AG08395 (cell line): ENCODE measurements around the gene HARS1.
"Not testable (repeated sequence)": the region's sequence is repeated elsewhere in the genome, so short reads cannot be mapped to it uniquely, and the experiment has no call there.

Source experiments
- DNase-seq: peaks from one replicate; pipeline ENCODE4 v3.0.0; 2012; ENCODE audit warnings: mixed read lengths, low spot score

HARS1 gene, protein sequence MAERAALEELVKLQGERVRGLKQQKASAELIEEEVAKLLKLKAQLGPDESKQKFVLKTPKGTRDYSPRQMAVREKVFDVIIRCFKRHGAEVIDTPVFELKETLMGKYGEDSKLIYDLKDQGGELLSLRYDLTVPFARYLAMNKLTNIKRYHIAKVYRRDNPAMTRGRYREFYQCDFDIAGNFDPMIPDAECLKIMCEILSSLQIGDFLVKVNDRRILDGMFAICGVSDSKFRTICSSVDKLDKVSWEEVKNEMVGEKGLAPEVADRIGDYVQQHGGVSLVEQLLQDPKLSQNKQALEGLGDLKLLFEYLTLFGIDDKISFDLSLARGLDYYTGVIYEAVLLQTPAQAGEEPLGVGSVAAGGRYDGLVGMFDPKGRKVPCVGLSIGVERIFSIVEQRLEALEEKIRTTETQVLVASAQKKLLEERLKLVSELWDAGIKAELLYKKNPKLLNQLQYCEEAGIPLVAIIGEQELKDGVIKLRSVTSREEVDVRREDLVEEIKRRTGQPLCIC

DNA sequence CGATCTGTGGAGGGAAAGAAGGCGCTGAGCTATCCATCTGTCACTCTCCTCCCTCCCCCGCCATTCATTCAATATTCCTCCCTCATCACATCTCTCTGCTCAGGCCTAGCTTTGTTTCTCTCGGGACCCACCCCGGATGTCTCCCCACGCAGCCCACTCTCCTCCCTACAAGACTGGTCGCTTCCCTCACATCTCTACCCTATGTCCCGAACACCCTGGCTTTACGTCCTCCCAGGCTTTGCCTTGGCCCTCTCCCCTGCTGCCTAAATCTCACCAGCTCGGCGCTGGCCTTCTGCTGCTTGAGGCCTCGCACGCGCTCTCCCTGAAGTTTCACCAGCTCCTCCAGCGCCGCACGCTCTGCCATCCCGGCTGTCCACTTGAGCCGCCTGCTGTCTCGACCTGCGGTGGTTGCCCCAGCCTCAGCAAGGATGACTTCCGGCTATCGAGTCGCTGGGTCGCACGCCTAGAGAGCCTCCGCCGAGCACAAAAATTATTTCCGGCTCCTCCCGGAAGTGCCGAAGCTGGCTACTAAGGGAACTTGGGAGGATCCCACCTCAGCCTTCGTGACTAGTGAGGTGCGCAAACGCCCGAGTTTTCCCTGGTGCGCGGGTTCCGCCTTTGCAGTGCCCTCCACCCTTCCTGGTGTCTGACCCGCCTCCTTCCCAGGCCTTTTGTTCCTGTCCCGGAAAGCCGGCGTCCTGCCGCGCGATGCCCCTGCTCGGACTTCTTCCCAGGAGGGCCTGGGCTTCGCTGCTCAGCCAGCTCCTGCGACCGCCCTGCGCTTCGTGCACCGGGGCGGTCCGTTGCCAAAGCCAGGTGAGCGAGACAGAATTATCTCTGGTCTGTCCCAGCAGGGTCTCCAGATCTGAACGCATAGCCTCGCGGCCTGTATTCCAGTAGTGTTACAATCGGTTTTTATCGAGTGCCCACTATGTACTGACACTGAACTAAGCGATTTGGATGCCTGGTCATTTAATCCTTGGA is at the start of gene HARS1, which contains the start of gene HARS2:
Gene HARS1 (minus strand): TSS at position 430 of the 984 bp plus-strand sequence. CDS start 66 bp downstream, at position 364.
Gene HARS2 (plus strand): TSS at position 515 of the 984 bp plus-strand sequence. CDS start 194 bp downstream, at position 709.
- peak; percentile 97 for DNase-seq

DNA sequence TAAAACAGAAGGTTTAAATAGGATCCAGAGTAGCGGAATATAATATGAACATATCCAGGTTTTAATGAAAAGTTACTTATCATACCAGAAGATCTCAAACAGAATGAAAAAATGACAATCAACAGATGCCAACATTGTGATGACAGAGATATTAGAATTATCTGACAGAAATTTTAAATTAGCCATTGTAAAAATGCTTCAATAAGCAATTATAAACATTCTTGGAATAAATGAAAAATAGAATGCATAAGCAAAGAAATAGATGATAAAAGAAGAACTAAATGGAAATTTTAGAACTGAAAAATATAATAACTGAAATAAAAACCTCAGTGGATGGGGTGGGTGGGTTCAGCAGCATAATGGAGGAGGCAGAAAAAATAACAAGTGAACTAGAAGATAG is 46.3 kb upstream of the HARS1 start:
- no peak for DNase-seq

DNA sequence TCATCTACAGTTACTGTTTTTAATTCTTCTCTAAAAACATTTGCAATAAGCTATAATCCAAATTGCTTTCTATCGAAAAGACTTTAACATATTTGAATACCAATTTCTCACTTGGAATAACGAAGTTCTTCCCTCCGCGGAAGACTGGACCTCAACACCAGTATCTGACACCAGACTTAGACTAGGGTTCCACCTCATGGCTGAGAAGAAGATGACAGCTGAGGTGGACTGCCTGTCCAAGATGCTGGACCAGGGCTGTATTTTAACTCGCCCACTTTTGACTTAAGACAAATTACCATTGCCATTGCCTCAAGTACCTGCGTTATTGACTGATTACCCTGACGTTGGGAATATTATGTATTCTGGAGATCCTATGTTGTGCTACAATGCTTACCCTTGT is 43.2 kb upstream of the HARS1 start:
- DNase-seq, result peak; percentile 16

DNA sequence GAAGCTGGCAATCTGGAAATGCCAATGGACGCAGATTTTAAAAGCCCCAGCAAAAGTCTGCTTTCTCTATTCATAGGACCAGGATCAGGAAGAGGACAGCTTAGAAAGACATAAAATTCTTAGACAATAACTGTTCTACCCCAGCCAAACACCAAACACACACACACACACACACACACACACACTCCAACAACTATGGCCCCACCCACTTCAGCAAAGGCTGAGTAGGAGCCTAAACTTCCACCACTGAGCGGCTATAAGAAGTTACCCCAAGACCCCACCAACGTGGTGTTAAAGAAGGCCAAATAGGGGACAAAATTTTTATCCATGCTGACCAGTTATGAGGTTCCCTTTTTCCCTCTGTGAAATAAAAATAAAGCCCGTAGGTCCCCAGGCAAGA is 41.9 kb upstream of the HARS1 start:
- DNase-seq, result no peak

DNA sequence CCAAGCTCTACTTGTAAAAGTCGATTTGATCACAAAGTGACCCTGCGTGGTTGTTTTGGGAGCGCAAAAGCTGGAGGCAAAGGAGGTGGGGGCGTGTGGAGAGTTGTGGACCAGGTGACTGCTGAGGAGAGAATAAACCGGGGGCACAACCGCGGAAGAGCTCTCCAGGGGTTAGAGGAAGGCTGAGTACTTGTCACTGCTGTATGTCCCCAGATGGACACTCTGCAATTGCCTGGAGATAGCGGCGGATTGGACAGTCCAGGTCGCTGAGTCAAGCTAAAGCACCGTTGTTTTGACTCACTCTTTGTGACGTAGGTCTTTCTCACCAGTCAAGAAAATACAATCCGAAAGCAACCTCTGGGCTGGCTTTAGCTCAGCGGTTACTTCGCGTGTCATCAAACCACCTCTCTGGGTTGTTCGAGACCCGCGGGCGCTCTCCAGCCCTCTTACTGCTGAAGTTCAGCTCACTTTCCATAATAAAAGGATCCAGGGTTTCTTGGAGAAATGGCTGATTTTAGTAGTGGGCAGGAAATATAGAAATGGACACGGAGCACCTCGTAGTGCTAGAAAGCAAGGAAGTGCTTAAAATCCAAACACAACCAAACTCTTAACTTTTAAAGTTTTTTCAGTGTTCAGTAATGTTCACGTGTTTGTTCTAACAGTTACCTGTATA is 34.8 kb upstream of the HARS1 start:
- DNase-seq, result peak; percentile 84

DNA sequence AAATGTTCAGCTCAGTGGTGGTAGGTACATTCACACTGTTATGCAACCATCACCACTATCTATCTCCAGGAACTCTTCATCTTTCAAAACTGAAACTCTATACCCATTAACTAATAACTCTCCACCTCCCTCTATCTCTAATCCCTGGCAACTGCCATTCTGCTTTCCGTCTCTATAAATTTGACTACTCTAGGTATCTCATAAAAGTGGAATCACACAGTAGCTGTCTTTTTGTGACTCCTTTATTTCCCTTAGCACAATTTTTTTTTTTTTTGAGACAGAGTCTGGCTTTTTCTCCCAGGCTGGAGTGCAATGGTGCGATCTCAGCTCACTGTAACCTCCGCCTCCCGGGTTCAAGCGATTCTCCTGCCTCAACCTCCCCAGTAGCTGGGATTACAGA is 30.2 kb upstream of the HARS1 start:
- not testable (repeated sequence) for DNase-seq

DNA sequence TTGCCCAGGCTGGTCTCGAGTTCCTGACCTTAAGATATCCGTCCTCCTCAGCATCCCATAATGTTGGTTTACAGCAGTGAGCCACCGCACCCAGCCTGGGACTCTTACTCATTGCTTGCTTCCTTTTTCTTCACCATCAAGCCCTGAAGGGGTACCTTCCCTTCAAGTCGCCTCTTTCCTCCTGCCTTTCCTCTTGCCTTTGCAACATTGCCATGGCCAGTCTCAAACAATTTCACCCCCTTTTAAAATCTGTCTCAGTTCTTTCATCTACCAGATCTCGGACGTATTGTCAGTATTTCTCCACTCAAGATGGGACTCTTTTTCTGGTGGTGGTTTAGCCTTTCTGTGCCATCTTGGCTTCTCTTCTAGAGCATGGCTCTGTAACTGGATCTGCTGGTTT is 29.6 kb upstream of the HARS1 start:
- not testable (repeated sequence) for DNase-seq

DNA sequence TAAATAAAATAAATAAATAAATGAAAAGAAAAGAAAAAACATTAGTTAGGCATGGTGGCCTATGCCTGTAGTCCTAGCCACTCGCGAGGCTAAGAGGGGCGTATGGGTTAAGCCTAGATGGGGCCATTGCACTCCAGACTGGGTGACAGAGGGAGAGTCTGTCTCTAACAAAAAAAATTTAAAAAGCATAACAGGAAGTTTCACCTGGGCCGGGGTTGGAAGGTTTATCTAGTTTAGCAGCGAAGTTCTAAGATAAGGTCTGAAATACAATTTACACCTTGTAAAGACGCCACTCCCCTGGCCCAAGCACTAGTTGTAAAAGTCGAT is 27.1 kb upstream of the HARS1 start:
- DNase-seq, result no peak

DNA sequence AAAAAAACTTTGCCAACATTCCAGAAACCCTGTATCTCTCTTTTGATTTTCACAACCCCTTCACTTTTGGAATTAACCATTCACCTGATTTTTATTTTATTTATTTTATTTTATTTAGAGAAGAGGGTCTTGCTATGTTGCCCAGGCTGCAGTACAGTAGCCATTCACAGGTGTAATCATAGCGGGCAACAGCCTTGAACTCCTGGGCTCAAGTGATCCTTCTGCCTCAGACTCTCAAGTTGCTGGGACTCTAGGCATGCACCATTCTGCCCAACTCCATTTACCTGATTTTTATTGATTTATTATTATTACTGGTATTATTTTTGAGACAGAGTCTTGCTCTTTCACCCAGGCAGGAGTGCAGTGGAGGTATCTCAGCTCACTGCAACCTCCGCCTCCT is 25.1 kb upstream of the HARS1 start:
- not testable (repeated sequence) for DNase-seq

DNA sequence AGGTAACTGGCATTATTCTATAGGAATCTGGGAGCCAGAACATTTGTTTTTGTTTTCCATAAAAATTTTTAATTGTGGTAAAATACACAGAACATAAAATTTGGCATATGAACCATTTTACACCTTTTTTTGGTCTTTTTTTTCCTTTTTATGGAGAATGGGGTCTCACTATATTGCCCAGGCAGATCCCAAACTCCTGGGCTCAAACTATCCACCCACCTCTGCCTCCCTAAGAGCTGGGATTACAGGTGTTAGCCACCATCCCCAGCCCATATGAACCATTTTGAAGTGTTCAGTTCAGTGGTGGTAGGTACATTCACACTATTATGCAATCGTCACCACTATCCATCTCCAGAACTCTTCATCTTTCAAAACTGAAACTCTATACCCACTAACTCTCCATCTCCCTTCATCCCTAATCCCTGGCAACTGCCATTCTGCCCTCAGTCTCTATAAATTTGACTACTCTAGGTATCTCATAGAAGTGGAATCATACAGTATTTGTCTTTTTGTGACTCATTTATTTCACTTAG is 22.5 kb upstream of the HARS1 start:
- no peak for DNase-seq

DNA sequence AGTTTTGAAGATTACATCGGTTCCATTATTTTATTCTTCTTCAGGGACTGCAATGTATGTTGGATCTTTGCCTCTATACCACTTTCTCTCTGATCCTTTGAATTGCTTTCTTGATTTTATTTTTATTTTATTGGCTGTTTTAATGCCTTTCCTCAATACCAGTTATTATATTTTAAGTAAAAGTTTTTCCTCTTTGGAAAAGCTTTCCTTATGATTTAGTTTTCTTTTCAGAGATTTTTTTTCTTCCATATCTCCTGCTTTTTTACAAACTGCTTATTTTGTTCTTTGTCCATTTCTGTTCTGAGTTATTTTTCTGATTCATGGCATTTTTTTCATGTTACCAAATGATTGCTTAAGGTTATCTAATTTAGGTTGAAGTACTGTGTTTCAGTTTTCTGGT is 20.6 kb upstream of the HARS1 start:
- DNase-seq, result no peak

DNA sequence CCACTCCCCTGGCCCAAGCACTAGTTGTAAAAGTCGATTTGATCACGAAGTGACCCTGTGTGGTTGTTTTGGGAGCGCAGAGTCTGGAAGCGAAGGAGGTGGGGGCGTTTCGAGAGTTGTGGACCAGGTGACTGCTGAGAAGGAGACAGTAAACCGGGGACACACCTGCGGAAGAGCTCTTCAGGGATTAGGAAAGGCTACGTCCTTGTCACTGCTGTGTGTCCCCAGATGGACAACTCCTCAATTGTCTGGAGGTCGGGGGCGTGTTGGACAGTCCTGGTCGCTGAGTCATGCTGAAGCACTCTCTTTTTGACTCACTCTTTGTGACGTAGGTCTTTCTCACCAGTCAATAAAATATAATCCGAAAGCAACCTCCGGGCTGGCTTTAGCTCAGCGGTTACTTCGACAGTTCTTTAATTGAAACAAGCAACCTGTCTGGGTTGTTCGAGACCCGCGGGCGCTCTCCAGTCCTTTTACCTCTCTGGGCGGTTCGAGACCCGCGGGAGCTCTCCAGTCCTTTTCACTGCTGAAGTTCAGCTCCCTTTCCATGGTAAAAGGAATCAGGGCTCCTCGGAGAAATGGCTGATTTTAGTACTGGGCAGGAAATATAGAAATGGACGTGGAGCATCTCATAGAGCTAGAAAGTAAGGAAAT is 19.9 kb upstream of the HARS1 start:
- peak; percentile 93 for DNase-seq

DNA sequence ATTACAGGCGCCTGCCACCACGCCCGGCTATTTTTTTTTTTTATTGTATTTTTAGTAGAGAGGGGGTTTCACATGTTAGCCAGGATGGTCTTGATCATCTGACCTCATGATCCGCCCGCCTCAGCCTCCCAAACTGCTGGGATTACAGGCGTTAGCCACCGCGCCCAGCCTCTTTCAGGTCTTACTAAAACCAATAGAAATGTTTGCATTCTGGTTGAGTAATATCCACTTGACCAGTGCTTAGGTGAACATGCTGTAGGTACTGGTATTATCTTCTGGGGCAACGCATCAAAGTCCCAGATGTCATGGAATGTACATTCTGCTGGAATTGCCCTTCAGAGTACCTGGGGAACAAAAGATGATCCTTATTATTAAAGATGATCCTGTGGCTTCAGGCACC is 17.6 kb upstream of the HARS1 start:
- DNase-seq, result not testable (repeated sequence)

DNA sequence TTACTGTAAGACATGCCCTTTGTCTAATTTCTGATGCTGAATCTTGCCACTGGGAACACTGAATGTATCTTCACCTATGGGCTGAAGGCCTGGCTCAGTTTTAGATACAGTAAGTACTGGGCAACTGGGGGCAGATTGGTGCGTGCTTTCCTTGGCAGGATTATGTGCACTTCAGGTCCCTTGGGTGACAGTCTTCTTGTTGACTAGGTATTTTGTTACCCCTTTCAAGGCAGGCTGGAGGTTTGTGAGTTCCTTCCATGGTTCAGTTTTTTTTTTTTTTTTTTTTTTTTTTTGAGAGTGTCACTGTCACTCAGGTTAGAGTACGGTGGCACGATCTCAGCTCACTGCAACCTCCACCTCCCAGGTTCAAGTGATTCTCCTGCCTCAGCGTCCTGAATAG is 16.6 kb upstream of the HARS1 start:
- DNase-seq, result no peak

DNA sequence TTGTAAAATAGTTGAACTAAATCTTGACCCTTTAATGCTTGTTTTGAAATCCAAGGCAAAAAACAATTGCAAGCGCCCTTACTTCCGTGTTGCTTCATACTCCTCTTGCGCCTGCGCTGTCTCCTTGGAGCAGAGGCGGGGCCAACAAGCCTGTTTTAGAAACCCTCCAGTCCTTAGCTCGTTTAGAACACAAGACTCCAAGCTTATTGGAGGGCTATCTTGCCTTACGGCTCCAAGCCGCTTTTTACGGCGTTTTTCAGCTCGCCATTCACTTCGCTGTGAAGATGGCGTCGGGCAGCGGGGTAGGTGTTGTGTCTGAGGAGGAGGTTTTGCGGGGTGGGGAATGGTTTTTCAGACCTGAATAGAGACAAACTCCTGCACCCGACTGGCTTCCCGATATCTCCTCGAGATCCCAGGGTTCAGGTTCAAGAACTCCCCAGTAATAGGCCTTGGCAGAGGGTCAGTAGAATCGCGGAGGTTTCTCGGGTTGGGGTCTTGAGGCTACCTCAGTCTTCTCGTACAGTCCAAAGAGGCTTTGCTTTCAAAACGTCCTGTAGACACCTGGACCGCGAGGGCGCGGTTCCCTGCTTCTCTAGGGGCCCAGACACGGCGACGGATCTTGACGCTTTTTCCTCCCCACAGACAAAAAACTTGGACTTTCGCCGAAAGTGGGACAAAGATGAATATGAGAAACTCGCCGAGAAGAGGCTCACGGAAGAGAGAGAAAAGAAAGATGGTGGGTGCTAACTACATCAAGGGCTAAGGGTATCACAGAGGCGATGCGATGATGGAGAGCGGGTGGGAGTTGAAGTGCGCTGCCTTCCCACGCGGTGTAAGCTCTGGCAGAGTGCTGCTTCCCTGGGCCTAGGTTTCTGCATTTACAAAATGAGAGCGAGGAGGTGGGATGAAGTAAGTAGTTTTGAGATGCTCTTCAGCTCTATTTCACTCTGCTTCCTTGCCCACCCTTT is 9.3 kb upstream of the HARS1 start, which contains the start of gene ZMAT2:
Gene ZMAT2 (plus strand): TSS at position 271 of the 968 bp plus-strand sequence. CDS start 14 bp downstream, at position 285.
- DNase-seq, result peak; percentile 99

DNA sequence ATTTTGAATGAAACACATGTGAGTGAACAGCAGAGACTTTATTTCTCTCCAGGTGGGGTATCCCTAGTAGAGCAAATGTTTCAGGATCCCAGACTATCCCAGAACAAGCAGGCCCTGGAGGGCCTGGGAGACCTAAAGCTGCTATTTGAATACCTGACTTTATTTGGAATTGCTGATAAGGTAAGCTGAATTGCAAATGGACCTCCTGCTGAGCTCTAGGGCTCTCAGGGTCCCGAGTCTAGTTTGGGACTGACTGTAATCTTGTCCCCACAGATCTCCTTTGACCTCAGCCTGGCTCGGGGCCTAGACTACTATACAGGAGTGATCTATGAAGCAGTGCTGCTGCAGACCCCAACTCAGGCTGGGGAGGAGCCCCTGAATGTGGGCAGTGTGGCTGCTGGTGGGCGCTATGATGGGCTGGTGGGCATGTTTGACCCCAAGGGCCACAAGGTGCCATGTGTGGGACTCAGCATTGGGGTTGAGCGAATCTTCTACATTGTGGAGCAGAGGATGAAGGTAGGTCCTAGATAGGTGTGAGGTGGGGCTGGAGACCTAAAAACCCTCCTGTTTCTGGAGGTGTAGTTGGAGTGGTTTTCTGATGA is 5.8 kb upstream of the HARS1 start:
- no peak for DNase-seq

DNA sequence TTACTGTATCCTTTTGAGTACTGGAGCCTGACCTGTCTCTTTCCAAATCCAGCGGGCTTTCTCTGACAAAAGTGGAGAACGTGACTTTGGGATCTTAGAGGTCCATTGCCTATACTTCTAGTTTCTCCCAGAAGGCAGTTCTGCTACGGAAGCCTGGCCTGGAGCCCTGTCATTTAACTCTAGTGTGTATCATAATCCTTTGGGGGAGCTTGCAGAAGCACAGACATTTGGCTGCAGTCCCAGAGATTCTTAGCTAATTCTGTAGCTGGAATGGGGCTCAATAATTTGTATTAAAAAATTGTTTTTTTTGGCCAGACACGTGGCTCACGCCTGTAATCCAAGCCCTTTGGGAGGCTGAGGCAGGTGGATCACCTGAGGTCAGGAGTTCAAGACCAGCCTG is 3.1 kb upstream of the HARS1 start:
- DNase-seq, result no peak

DNA sequence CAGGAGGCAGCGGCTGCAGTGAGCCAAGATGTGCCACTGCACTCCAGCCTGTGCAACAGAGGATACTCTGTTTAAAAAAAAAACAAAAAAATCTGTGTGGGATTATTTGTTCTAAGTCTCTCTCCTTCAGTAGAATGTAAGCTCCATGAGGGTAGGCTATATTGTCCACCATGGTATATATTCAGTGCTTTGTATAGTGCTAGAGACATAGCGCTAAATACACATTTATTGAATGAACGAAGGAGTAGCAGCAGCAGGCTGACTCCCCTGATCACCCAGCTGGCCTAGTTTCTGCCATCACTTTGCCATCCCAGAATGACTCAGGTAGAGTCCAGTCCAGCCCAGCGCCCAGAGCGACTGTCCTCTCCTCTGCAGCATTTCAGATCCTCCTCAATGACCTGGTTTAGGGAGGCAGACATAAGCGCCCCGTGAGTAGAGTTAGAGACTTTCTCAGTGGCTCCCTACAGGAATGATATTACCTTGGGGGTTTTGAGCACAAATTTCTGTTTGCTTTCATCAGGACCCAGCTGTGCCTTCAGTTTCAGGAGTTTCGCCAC is 716 bp downstream of the HARS1 start:
- no peak for DNase-seq

DNA sequence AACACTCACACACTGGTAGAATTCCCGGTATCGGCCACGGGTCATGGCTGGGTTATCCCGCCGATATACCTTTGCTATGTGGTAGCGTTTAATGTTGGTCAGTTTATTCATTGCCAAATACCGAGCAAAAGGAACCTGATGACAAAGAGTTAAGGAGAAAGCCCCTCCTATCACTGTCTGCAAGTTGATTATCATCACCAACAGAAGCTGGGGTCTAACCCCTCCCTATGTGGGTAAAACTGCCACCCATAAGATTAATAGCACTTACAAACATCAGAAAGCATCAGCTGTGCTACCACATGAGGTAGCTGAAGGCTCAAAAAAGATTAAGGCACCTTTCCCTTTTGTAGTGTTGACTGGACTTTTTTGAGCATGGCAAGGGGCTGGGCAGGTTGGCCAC is 12.2 kb downstream of the HARS1 start:
- no peak for DNase-seq
